Activated naive CD4-positive, alpha-beta T cell treated with anti-CD3 and anti-CD28 coated beads, Interleukin-2, amount 50 U/mL, for 24 hours (primary cell): ENCODE data around the gene PTPDC1.
"Not testable (repeated sequence)": the region's sequence is repeated elsewhere in the genome, so short reads cannot be mapped to it uniquely, and the experiment has no call there.

Experiments
- H3K27ac Mint-ChIP-seq: one replicate; pipeline ENCODE4 v1.8.0; 2021; ENCODE audit warnings: mild to moderate bottlenecking, mixed read lengths
- H3K27me3 Mint-ChIP-seq: one replicate; pipeline ENCODE4 v1.8.0; 2021; ENCODE audit warnings: mixed read lengths
- H3K36me3 Mint-ChIP-seq: one replicate; pipeline ENCODE4 v1.8.0; 2021; ENCODE audit warnings: mixed read lengths
- H3K4me1 Mint-ChIP-seq: one replicate; pipeline ENCODE4 v1.8.0; 2021; ENCODE audit warnings: mixed read lengths
- H3K4me3 Mint-ChIP-seq: one replicate; pipeline ENCODE4 v1.8.0; 2021; ENCODE audit warnings: mild to moderate bottlenecking, mixed read lengths
- H3K9me3 Mint-ChIP-seq: one replicate; pipeline ENCODE4 v1.8.0; 2021; ENCODE audit warnings: mixed read lengths

The PTPDC1 gene

GRCh38 chr9:94082553-94082952 lies 1.7 kb upstream of the PTPDC1 start:
- Mint-ChIP-seq H3K9me3 (no peaks in the 10 kb centered on the region), H3K27me3 (no peaks in the 10 kb centered on the region), H3K4me3 (no peak overlapping the region)

GRCh38 chr9:94082956-94083355 lies 1.3 kb upstream of the PTPDC1 start:
- Mint-ChIP-seq H3K36me3 (peaks cover 7% of the 10 kb centered on the region), H3K4me1 (no peaks in the 10 kb centered on the region), H3K27ac (no peak overlapping the region), H3K4me3 (no peak overlapping the region), H3K9me3 (no peaks in the 10 kb centered on the region), H3K27me3 (no peaks in the 10 kb centered on the region)

More at GRCh38 chr9:94082553-94082952, 1.7 kb upstream of the PTPDC1 start:
- Mint-ChIP-seq H3K27ac (no peak overlapping the region), H3K4me1 (no peaks in the 10 kb centered on the region), H3K36me3 (peaks cover 8% of the 10 kb centered on the region)

- Mint-ChIP-seq H3K4me3 (no peak overlapping the region), H3K36me3 (peaks cover 6% of the 10 kb centered on the region), H3K27ac (no peak overlapping the region), H3K4me1 (no peaks in the 10 kb centered on the region), H3K9me3 (no peaks in the 10 kb centered on the region), H3K27me3 (no peaks in the 10 kb centered on the region)
These were observed 880 bp upstream of the PTPDC1 start for GRCh38 chr9:94083384-94083783.

GRCh38 chr9:94085062-94085639 lies 887 bp downstream of the PTPDC1 start:
- Mint-ChIP-seq H3K4me1 (no peaks in the 10 kb centered on the region), H3K9me3 (no peaks in the 10 kb centered on the region), H3K36me3 (peaks cover 3% of the 10 kb centered on the region), H3K27me3 (no peaks in the 10 kb centered on the region), H3K4me3 (no peak overlapping the region), H3K27ac (no peak overlapping the region)

GRCh38 chr9:94086486-94087345 lies 2.5 kb downstream of the PTPDC1 start:
- Mint-ChIP-seq H3K36me3 (peaks cover 3% of the 10 kb centered on the region), H3K27me3 (no peaks in the 10 kb centered on the region), H3K4me1 (no peaks in the 10 kb centered on the region), H3K4me3 (no peak overlapping the region), H3K9me3 (no peaks in the 10 kb centered on the region), H3K27ac (no peak overlapping the region)

GRCh38 chr9:94094219-94095145 lies 10.2 kb downstream of the PTPDC1 start:
- not testable (repeated sequence) for H3K4me3 Mint-ChIP-seq, H3K4me1 Mint-ChIP-seq, H3K9me3 Mint-ChIP-seq, H3K27me3 Mint-ChIP-seq, H3K36me3 Mint-ChIP-seq, H3K27ac Mint-ChIP-seq

- Mint-ChIP-seq H3K27me3 (no peaks in the 10 kb centered on the region), H3K4me3 (no peak overlapping the region), H3K9me3 (no peaks in the 10 kb centered on the region), H3K4me1 (peaks cover 9% of the 10 kb centered on the region), H3K36me3 (peaks cover 6% of the 10 kb centered on the region), H3K27ac (no peak overlapping the region)
These were observed 12.7 kb downstream of the PTPDC1 start for GRCh38 chr9:94096819-94097577.

- Mint-ChIP-seq H3K4me1 (peaks cover 9% of the 10 kb centered on the region), H3K9me3 (no peaks in the 10 kb centered on the region), H3K27me3 (no peaks in the 10 kb centered on the region)
These were observed 13.6 kb downstream of the PTPDC1 start for GRCh38 chr9:94097788-94098414.

GRCh38 chr9:94100152-94100879 lies 16.1 kb downstream of the PTPDC1 start:
- H3K4me3 Mint-ChIP-seq, result no peak overlapping the region
- H3K9me3 Mint-ChIP-seq, result no peaks in the 10 kb centered on the region
- peaks cover 6% of the 10 kb centered on the region for H3K36me3 Mint-ChIP-seq
- H3K27ac Mint-ChIP-seq, result no peak overlapping the region
- no peaks in the 10 kb centered on the region for H3K27me3 Mint-ChIP-seq
- peaks cover 9% of the 10 kb centered on the region for H3K4me1 Mint-ChIP-seq

More at GRCh38 chr9:94097788-94098414, 13.6 kb downstream of the PTPDC1 start:
- peaks cover 6% of the 10 kb centered on the region for H3K36me3 Mint-ChIP-seq
- H3K27ac Mint-ChIP-seq, result no peak overlapping the region
- H3K4me3 Mint-ChIP-seq, result no peak overlapping the region

- Mint-ChIP-seq H3K9me3 (no peaks in the 10 kb centered on the region), H3K4me1 (peaks cover 9% of the 10 kb centered on the region), H3K27me3 (no peaks in the 10 kb centered on the region), H3K36me3 (peaks cover 6% of the 10 kb centered on the region), H3K27ac (no peak overlapping the region), H3K4me3 (no peak overlapping the region)
These were observed 17.0 kb downstream of the PTPDC1 start for GRCh38 chr9:94101162-94101853.

- H3K27me3 Mint-ChIP-seq, result no peaks in the 10 kb centered on the region
These were observed 24.3 kb downstream of the PTPDC1 start for GRCh38 chr9:94108584-94108983.

GRCh38 chr9:94110821-94111252 lies 26.6 kb downstream of the PTPDC1 start:
- Mint-ChIP-seq H3K9me3 (peaks cover 5% of the 10 kb centered on the region), H3K4me1 (no peaks in the 10 kb centered on the region), H3K27me3 (no peaks in the 10 kb centered on the region), H3K4me3 (no peak overlapping the region), H3K36me3 (peaks cover 5% of the 10 kb centered on the region), H3K27ac (no peak overlapping the region)

More at GRCh38 chr9:94108584-94108983, 24.3 kb downstream of the PTPDC1 start:
- Mint-ChIP-seq H3K4me1 (no peaks in the 10 kb centered on the region), H3K27ac (no peak overlapping the region), H3K9me3 (peaks cover 5% of the 10 kb centered on the region), H3K36me3 (peaks cover 7% of the 10 kb centered on the region), H3K4me3 (no peak overlapping the region)

- Mint-ChIP-seq H3K9me3 (peaks cover 5% of the 10 kb centered on the region), H3K27ac (no peak overlapping the region), H3K36me3 (peaks cover 5% of the 10 kb centered on the region), H3K27me3 (no peaks in the 10 kb centered on the region), H3K4me3 (no peak overlapping the region), H3K4me1 (no peaks in the 10 kb centered on the region)
These were observed 27.2 kb downstream of the PTPDC1 start for GRCh38 chr9:94111446-94111845.
